Thymus (tissue), 11 donors: ENCODE data around the gene CCDC159. TPM values are rescaled to one million over a fixed set of nuclear protein-coding genes. Genes with fewer than 3 reads are reported as not detected.
"Not testable (repeated sequence)": the region's sequence is repeated elsewhere in the genome, so short reads cannot be mapped to it uniquely, and the experiment has no call there.

ENCODE experiments used
- DNase-seq, 9 donors: peaks; one replicate each; pipeline ENCODE4 v3.0.0-alpha.2; 2013; ENCODE audit warnings: low spot score in 9 of 9, low read depth in 6 of 9, missing footprints in 1 of 9
- H3K27ac ChIP-seq, 2 donors: one replicate each; pipeline ENCODE4 v1.5.1; 2013; ENCODE audit warnings: control low read depth in 1 of 2, low read depth in 1 of 2, low read length in 1 of 2, mild to moderate bottlenecking in 1 of 2, moderate library complexity in 1 of 2
- H3K27me3 ChIP-seq, 2 donors: one replicate each; pipeline ENCODE4 v1.5.1; 2013; ENCODE audit warnings: low read length in 1 of 2; ENCODE audit not compliant: control insufficient read depth in 2 of 2, insufficient read depth in 1 of 2
- H3K36me3 ChIP-seq, 2 donors: one replicate each; pipeline ENCODE4 v1.5.1; 2013; ENCODE audit warnings: low read length in 1 of 2, mild to moderate bottlenecking in 1 of 2, moderate library complexity in 1 of 2; ENCODE audit not compliant: control insufficient read depth in 2 of 2, insufficient read depth in 2 of 2
- H3K4me1 ChIP-seq, 2 donors: one replicate each; pipeline ENCODE4 v1.5.1; 2013; ENCODE audit warnings: low read length in 2 of 2; ENCODE audit not compliant: control insufficient read depth in 2 of 2, insufficient read depth in 2 of 2
- H3K4me3 ChIP-seq, 2 donors: one replicate each; pipeline ENCODE4 v1.5.1; 2013; ENCODE audit warnings: low read length in 2 of 2, control low read depth in 1 of 2, mild to moderate bottlenecking in 1 of 2
- H3K9me3 ChIP-seq, 2 donors: one replicate each; pipeline ENCODE4 v1.5.1; 2013; ENCODE audit warnings: low read length in 1 of 2, mild to moderate bottlenecking in 1 of 2; ENCODE audit not compliant: control insufficient read depth in 2 of 2, insufficient read depth in 1 of 2
- WGBS: extraction: QIAGEN DNeasy Blood & Tissue Kit; methylation state at CpG from one replicate; pipeline ENCODE4 v1.1.7; 2013; 5-methylcytosine and 5-hydroxymethylcytosine counted together
- polyA plus RNA-seq: library from polyadenylated mRNA; stranded (reverse); fragments of 200-250 nt; gene quantifications from one replicate; pipeline ENCODE4 v1.2.3, GENCODE V29; 2013
- total RNA-seq: library from RNA; stranded (reverse); fragments of 120-200 nt; gene quantifications from one replicate; pipeline ENCODE4 v1.2.4, GENCODE V29; 2013
- donor health status: healthy.

Gene CCDC159
- total and polyA plus RNA-seq, 2 donors = 9.4 to 56.9 TPM

DNA sequence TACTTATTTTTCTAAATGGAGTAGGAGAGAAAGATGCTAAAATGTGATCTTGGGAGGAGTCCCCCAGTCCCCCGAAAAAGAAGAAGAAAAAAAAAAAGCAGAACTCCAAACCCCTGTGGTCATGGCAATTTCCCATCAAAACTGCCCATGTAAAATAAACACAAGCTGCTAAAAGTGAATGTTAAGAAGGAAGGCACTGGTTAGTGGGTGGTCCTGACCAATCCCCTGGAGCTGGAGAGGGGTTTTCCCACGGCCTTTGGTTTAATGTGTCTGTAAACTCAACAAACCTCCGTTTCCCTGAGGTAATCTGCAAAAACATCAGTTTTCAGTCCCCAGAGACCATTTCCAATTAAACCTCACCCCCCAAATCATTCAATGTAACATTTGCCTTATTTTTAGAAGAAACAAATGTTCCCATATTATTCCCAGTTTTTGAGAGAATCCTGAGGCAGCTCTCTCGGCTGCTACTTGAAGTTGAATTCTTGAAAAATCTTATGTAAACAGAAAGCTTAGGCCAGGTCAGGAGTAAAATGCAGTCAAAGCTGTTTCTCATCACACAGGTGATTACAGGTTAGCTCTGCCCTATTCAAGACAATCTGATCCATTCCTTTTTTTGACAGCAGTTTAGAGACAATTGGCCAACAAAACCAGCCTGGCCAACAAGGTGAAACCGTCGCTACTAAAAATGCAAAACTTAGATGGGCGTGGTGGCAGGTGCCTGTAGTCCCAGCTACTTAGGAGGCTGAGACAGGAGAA, 23.9 kb upstream of the CCDC159 start:
- Histone ChIP-seq H3K27me3 (no peaks in the 10 kb centered on the region), H3K27ac (peak overlapping the region in 1 of 2 donors; percentile 98), H3K4me1 (peaks cover 16 to 49% of the 10 kb centered on the region in 2 donors), H3K36me3 (peaks cover 10 to 12% of the 10 kb centered on the region in 2 donors), H3K4me3 (no peak overlapping the region), H3K9me3 (no peaks in the 10 kb centered on the region)
- DNase-seq = peak in 1 of 9 donors; percentile 18
- WGBS = 52% methylated on average over 7 of the region's 7 CpGs

DNA sequence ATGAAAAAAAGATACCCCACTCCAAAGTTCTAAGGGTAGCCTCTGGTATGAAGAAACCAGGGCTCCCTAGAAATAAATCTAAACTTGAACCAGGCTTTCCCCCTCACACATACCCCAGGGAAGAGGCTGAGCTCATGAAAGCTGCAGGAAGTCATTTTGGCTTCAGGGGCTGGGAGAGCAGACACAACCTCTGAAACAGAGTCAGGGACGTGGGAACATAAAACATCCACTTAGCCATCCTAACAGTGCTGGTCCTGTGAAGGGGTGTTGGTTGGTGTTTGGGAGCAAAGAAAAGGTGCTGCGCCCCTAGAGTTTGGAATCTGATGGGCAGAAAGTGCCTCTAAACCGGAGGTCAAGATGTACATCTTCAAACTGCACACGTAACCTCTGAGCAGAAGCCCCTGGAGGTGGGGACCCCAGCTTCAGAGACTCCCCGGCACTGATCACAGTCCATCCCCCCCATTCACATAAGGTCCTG, 22.7 kb upstream of the CCDC159 start:
- 36% methylated on average over 5 of the region's 5 CpGs for WGBS
- Histone ChIP-seq H3K36me3 (peaks cover 10 to 14% of the 10 kb centered on the region in 2 donors), H3K9me3 (no peaks in the 10 kb centered on the region), H3K4me3 (peak overlapping the region in 1 of 2 donors; percentile 33), H3K27me3 (no peaks in the 10 kb centered on the region), H3K27ac (peak overlapping the region; percentile 58 to 98), H3K4me1 (peaks cover 16 to 48% of the 10 kb centered on the region in 2 donors)
- peak in 1 of 9 donors; percentile 45 for DNase-seq

DNA sequence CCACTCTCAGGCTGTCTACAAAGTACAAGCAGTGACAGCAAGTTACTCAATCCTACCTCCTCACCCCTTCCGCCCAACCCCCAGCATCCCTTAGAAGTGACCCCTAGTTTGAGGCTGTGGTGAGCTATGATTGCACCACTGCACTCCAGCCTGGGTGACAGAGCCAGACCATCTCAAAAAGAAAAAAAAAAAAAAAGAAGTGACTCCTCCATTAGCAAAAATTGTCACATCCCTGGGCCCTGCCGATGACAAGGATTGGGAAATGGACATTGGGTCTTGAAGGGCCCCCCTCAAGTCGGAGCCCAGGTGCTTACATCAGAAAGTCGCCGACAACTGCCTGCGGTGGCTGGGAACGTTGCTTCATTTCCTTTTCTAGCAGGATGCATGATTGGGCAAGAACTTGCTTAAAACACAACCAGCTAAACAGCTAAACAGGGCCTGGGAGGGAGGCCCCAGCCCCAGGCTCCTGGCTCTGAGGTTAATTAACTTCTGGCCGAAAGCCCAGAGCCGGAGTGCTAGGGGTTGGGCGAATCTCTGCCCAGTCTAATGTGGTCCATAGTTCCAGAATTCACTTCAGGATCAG, 22.1 kb upstream of the CCDC159 start:
- H3K4me3 ChIP-seq = peak overlapping the region in 1 of 2 donors; percentile 33
- H3K9me3 ChIP-seq = no peaks in the 10 kb centered on the region
- H3K36me3 ChIP-seq = peaks cover 10 to 15% of the 10 kb centered on the region in 2 donors
- H3K27ac ChIP-seq = peak overlapping the region; percentile 80 to 98
- 3% methylated on average over 10 of the region's 10 CpGs for WGBS
- peaks cover 16 to 48% of the 10 kb centered on the region in 2 donors for H3K4me1 ChIP-seq
- peak in 7 of 9 donors; percentile 58 to 91 (median 73) for DNase-seq
- no peaks in the 10 kb centered on the region for H3K27me3 ChIP-seq

DNA sequence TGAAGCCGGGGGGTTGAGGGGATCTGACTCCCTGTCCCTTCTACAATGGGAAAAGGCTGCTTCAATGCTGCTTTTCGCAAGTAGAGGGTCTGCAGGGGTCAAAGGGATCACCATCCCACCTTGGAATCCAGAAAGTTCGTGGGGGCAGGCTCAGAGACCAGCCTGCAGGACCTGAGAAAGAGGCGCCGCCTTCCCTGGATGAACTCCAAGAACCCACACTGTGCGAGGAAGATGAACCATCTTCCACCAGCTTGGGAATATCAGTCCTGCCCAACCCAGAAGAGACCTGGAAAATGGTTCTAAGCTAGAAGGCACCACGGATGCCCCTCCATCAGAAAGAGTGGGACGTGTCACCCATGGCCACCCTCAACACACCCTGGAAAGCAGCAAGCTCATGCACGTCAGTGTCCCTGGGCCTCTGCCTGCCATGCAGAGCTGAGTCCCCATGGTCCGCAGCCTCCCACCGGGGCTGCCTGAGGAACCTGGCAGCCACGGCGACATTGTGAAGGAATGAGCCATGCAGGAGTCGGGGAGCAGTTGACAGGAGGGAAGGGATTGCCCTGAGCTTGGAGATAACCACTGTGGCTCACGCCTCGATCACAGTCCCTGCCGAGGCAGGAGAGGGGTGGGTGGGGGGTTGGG, 21.4 kb upstream of the CCDC159 start:
- peaks cover 10 to 19% of the 10 kb centered on the region in 2 donors for H3K36me3 ChIP-seq
- no peaks in the 10 kb centered on the region for H3K27me3 ChIP-seq
- H3K4me3 ChIP-seq = no peak overlapping the region
- H3K27ac ChIP-seq = peak overlapping the region; percentile 80 to 98
- peak in 1 of 9 donors; percentile 26 for DNase-seq
- H3K4me1 ChIP-seq = peaks cover 16 to 48% of the 10 kb centered on the region in 2 donors
- no peaks in the 10 kb centered on the region for H3K9me3 ChIP-seq
- WGBS = 67% methylated on average over 17 of the region's 17 CpGs

DNA sequence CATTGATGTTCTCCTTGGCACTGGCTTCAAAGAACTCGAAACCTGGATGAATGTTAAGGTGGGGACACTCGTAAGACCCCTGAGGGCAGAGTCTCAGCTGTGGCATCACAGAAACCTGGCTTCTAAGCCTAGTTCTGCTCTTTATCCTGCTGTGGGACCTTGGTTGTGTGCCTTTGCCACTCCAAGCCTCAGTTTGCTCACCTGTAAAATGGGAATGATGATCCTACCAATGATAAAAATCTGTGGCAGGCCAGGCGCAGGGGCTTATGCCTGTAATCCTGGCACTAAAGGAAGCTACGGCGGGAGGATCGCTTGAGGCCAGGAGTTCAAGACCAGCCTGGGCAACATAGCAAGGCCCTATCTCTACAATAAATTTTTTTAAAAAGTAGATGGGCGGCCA, 20.8 kb upstream of the CCDC159 start:
- Histone ChIP-seq H3K27me3 (no peaks in the 10 kb centered on the region), H3K4me3 (no peak overlapping the region), H3K36me3 (peaks cover 13 to 21% of the 10 kb centered on the region in 2 donors), H3K4me1 (peaks cover 16 to 48% of the 10 kb centered on the region in 2 donors), H3K27ac (peak overlapping the region in 1 of 2 donors; percentile 98), H3K9me3 (no peaks in the 10 kb centered on the region)
- DNase-seq = peak in 1 of 9 donors; percentile 18
- WGBS = 89% methylated on average over 7 of the region's 7 CpGs

DNA sequence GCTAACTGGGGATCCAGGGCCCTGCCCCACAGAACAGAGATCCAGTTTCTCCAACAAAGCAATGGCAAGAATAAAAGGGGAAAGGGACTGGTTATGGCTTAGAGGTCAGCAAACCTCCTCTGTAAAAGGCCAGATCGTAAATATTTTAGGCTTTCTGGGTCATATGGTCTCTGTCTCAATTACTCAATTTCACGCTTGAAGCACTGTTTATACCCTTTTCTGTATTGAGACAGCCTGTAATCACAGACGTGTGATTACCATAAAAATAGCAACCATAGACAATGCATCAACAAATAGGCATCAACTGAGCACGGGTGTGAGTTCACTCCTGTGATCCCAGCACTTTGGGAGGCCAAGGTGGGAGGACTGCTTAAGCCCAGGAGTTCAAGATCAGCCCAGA, 16.2 kb upstream of the CCDC159 start:
- Histone ChIP-seq H3K27ac (no peak overlapping the region), H3K27me3 (no peaks in the 10 kb centered on the region), H3K4me3 (no peak overlapping the region), H3K4me1 (peaks cover under 1 to 8% of the 10 kb centered on the region in 2 donors), H3K9me3 (peaks cover 0 to under 1% of the 10 kb centered on the region in 2 donors), H3K36me3 (peaks cover 29 to 39% of the 10 kb centered on the region in 2 donors)
- 96% methylated on average over 4 of the region's 4 CpGs for WGBS
- DNase-seq = no peak

DNA sequence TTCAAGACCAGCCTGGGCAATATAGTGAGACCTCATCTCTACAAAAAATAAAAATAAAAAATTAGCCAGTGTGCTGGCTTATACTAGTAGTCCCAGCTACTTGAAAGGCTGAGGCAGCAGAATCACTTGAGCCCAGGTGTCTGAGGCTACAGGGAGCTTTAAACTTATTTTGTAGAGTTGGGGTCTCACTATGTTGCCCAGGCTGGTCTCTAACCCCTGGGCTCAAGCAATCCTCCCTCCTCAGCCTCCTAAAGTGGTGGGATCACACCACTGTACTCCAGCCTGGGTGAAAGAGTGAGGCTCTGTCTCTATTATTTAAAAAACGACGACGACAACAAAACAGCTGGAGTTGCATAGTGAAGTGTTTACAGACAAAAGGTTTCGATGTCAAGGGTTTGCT, 14.8 kb upstream of the CCDC159 start:
- WGBS = 85% methylated on average over 4 of the region's 4 CpGs
- H3K27ac ChIP-seq = no peak overlapping the region
- H3K4me3 ChIP-seq = no peak overlapping the region
- peaks cover 0 to 4% of the 10 kb centered on the region in 2 donors for H3K9me3 ChIP-seq
- no peak for DNase-seq
- no peaks in the 10 kb centered on the region for H3K4me1 ChIP-seq
- no peaks in the 10 kb centered on the region for H3K27me3 ChIP-seq
- H3K36me3 ChIP-seq = peaks cover 38 to 41% of the 10 kb centered on the region in 2 donors

DNA sequence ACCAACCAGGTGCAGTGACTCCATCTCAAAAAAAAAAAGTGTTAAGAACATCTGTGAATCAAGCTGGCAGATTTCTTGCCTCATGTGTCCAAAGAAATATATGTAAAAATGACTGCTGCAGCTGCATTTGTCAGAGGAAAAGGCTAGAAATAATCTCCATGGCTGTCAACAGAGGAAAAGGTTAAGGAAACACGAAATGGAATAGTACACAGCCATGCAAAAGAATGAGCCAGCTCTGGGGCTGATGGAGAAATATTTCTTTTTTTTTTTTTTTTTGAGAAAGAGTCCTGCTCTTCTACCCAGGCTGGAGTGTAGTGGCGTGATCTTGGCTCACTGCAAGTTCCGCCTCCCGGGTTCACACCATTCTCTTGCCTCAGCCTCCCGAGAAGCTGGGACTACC, 13.5 kb upstream of the CCDC159 start:
- DNase-seq = no peak
- Histone ChIP-seq H3K27ac (no peak overlapping the region), H3K4me1 (peaks cover 0 to 10% of the 10 kb centered on the region in 2 donors), H3K9me3 (peaks cover 0 to 4% of the 10 kb centered on the region in 2 donors), H3K36me3 (peaks cover 32 to 35% of the 10 kb centered on the region in 2 donors), H3K4me3 (no peak overlapping the region), H3K27me3 (no peaks in the 10 kb centered on the region)
- WGBS = 95% methylated on average over 5 of the region's 5 CpGs

DNA sequence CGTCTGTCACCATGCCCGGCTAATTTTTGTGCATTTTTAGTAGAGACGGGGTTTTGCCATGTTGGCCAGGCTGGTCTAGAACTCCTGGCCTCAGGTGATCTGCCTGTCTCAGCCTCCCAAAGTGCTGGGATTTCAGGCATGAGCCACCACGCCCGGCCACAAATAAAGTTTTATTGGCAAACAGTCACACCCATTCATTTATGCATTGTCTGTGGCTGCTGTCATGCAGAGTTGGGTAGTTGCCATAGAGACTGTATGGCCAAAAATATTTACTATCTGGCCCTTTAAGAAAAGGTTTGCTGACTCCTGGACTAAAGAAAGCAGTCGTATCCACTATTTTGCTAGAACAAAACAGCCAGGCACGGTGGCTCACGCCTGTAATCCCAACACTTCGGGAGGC, 12.5 kb upstream of the CCDC159 start:
- not testable (repeated sequence) for H3K9me3 ChIP-seq, H3K27me3 ChIP-seq, H3K4me3 ChIP-seq, DNase-seq, H3K27ac ChIP-seq
- Histone ChIP-seq H3K4me1 (peaks cover 2 to 20% of the 10 kb centered on the region in 2 donors), H3K36me3 (peaks cover 31 to 32% of the 10 kb centered on the region in 2 donors)
- 96% methylated on average over 9 of the region's 9 CpGs for WGBS
